DND-41 (cell line): ENCODE measurements around the gene TPPP2.
"Not testable (repeated sequence)": the region's sequence is repeated elsewhere in the genome, so short reads cannot be mapped to it uniquely, and the experiment has no call there.

Source experiments
- CTCF ChIP-seq: IDR thresholded peaks from 2 replicates; pipeline ENCODE4 v1.5.1; 2012; ENCODE audit warnings: borderline replicate concordance, low read length, moderate library complexity, mild to moderate bottlenecking; ENCODE audit not compliant: poor library complexity, severe bottlenecking; ENCODE audit errors: extremely low read depth
- EZH2 ChIP-seq: IDR thresholded peaks from 3 replicates; pipeline ENCODE4 v1.6.1; 2012; ENCODE audit warnings: borderline replicate concordance, low read depth, mild to moderate bottlenecking, moderate library complexity, low read length, inconsistent platforms; ENCODE audit not compliant: severe bottlenecking

DNA sequence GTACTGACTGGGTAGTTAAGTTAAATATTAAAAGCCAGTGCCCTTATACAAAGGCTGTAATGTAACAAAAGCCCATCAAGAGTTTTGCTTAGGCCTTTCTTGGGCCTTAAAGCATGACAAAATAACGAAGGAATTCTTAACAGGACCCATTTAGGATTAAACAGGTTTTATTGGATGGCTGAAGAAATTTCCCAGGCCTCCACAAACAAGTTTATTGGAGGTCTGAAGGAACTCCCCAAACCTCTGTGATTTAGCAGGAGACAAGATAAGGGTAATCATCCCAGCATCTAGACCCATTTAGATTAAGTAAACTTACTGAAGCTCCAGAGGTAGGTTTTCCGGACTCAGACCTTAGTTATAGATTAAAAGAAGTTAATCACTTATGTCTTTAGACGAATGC is 20.3 kb upstream of the TPPP2 start:
- TF ChIP-seq CTCF, EZH2: not testable (repeated sequence)
